ENCODE measurements around the gene RAPGEF6.

The RAPGEF6 gene

GRCh38 chr5:131430794-131431193, 204.2 kb downstream of the RAPGEF6 start:
- Histone ChIP-seq H3K27me3 (ENCODE audit: insufficient read depth, poor library complexity, severe bottlenecking) (no peaks in the 10 kb centered on the region), H3K4me3 (replicated peaks; ENCODE audit: insufficient read depth, low read length) (no peak overlapping the region), H3K27ac (replicated peaks) (no peak overlapping the region)
- no peak for TF ChIP-seq SPI1 (IDR thresholded peaks at IDR 0.05; ENCODE audit: borderline replicate concordance, low read depth)
- TF ChIP-seq CTCF (IDR thresholded peaks at IDR 0.05; ENCODE audit: insufficient read depth, low read length): no peak
- no peak for TF ChIP-seq GABPA (IDR thresholded peaks at IDR 0.05; ENCODE audit: low read depth)
- no peak for TF ChIP-seq REST (IDR thresholded peaks at IDR 0.05; ENCODE audit: insufficient replicate concordance, low read depth)
- no peak for TF ChIP-seq POLR2AphosphoS5 (IDR thresholded peaks at IDR 0.05; ENCODE audit: low read depth)
- no peak for DNase-seq (ENCODE audit: low read depth in 1 of 2, low spot score in 1 of 2)

- Histone ChIP-seq H3K27ac (replicated peaks) (no peak overlapping the region), H3K4me3 (replicated peaks; ENCODE audit: insufficient read depth, low read length) (no peak overlapping the region), H3K27me3 (ENCODE audit: insufficient read depth, poor library complexity, severe bottlenecking) (no peaks in the 10 kb centered on the region)
- DNase-seq (ENCODE audit: low read depth in 1 of 2, low spot score in 1 of 2): no peak
- TF ChIP-seq GABPA (IDR thresholded peaks at IDR 0.05; ENCODE audit: low read depth) (no peak), POLR2AphosphoS5 (IDR thresholded peaks at IDR 0.05; ENCODE audit: low read depth) (no peak), SPI1 (IDR thresholded peaks at IDR 0.05; ENCODE audit: borderline replicate concordance, low read depth) (no peak), REST (IDR thresholded peaks at IDR 0.05; ENCODE audit: insufficient replicate concordance, low read depth) (no peak), CTCF (IDR thresholded peaks at IDR 0.05; ENCODE audit: insufficient read depth, low read length) (no peak)
Measured at GRCh38 chr5:131426011-131426410, 209.0 kb downstream of the RAPGEF6 start.

- Histone ChIP-seq H3K27me3 (ENCODE audit: insufficient read depth, poor library complexity, severe bottlenecking) (no peaks in the 10 kb centered on the region), H3K27ac (replicated peaks) (no peak overlapping the region), H3K4me3 (replicated peaks; ENCODE audit: insufficient read depth, low read length) (no peak overlapping the region)
- no peak for DNase-seq (ENCODE audit: low read depth in 1 of 2, low spot score in 1 of 2)
- TF ChIP-seq SPI1 (IDR thresholded peaks at IDR 0.05; ENCODE audit: borderline replicate concordance, low read depth) (no peak), REST (IDR thresholded peaks at IDR 0.05; ENCODE audit: insufficient replicate concordance, low read depth) (no peak), POLR2AphosphoS5 (IDR thresholded peaks at IDR 0.05; ENCODE audit: low read depth) (no peak), GABPA (IDR thresholded peaks at IDR 0.05; ENCODE audit: low read depth) (no peak), CTCF (IDR thresholded peaks at IDR 0.05; ENCODE audit: insufficient read depth, low read length) (no peak)
Measured at GRCh38 chr5:131423056-131423455, 212.0 kb downstream of the RAPGEF6 start.
